SK-N-SH (cell line): ENCODE data around the gene MXD3. TPM values are rescaled to one million over a fixed set of nuclear protein-coding genes. Genes with fewer than 3 reads are reported as not detected.

ENCODE experiments used
- CTCF ChIA-PET: fragments of 300-600, 350-600 bp; formaldehyde crosslinking; extraction: SDS; loops from one replicate; lab custom pipeline; 2021; lab: Yijun Ruan, JAX
- POLR2A ChIA-PET: fragments of 350-600 bp; sonication (Branson Sonifier 250); formaldehyde crosslinking; extraction: SDS; loops from one replicate; lab custom pipeline; 2020; ENCODE audit warnings: antibody characterized with exemption, inconsistent platforms; lab: Yijun Ruan, JAX
- DNase-seq: peaks from one replicate; pipeline ENCODE4 v3.0.0; 2012
- H2AFZ ChIP-seq: fragments of 200-600 bp; sonication (generic); 2 replicates; pipeline ENCODE4 v1.8.1; 2016; ENCODE audit warnings: antibody characterized with exemption, mild to moderate bottlenecking, low read depth
- H3F3A ChIP-seq: fragments of 200-600 bp; sonication (generic); replicated peaks from 2 replicates; pipeline ENCODE3; 2016; ENCODE audit warnings: antibody characterized with exemption, mild to moderate bottlenecking; ENCODE audit not compliant: insufficient read depth
- H3K27ac ChIP-seq, 2 experiments: fragments of 200-500 bp in 1 of 2; fragments of 200-600 bp in 1 of 2; sonication (Bioruptor generic) in 1 of 2; sonication (generic), shearing (Covaris generic) in 1 of 2; 2 replicates each; pipeline versions ENCODE4 v1.5.1 to v1.6.1; 2014 to 2016; ENCODE audit warnings: low read depth in 2 of 2, inconsistent platforms in 1 of 2, low read length in 1 of 2, mild to moderate bottlenecking in 1 of 2, mixed read lengths in 1 of 2
- H3K27me3 ChIP-seq: fragments of 200-600 bp; sonication (generic), shearing (Covaris generic); 2 replicates; pipeline ENCODE4 v1.6.1; 2016; ENCODE audit warnings: mixed run types; ENCODE audit not compliant: insufficient read depth
- H3K36me3 ChIP-seq, 2 experiments: fragments of 200-500 bp in 1 of 2; fragments of 200-600 bp in 1 of 2; sonication (Bioruptor generic) in 1 of 2; sonication (generic) in 1 of 2; replicated peaks in 1 of 2; 2 replicates each; pipeline versions ENCODE3 to v1.5.1; 2014 to 2016; ENCODE audit warnings: low read length in 1 of 2, mild to moderate bottlenecking in 1 of 2; ENCODE audit not compliant: insufficient read depth in 2 of 2, control insufficient read depth in 1 of 2
- H3K4me1 ChIP-seq, 2 experiments: fragments of 200-500 bp in 1 of 2; fragments of 200-600 bp in 1 of 2; sonication (Bioruptor generic) in 1 of 2; sonication (generic), shearing (Covaris generic) in 1 of 2; 2 replicates each; pipeline versions ENCODE4 v1.5.1 to v1.6.1; 2014 to 2016; ENCODE audit warnings: low read depth in 1 of 2, low read length in 1 of 2, mixed run types in 1 of 2; ENCODE audit not compliant: insufficient read depth in 2 of 2, control insufficient read depth in 1 of 2
- H3K4me2 ChIP-seq: fragments of 200-600 bp; sonication (generic), shearing (Covaris generic); 2 replicates; pipeline ENCODE4 v1.6.1; 2017; ENCODE audit warnings: mixed run types
- H3K4me3 ChIP-seq, 2 experiments: fragments of 200-500 bp in 1 of 2; fragments of 200-600 bp in 1 of 2; sonication (Bioruptor generic) in 1 of 2; sonication (generic), shearing (Covaris generic) in 1 of 2; 2 replicates each; pipeline versions ENCODE4 v1.5.1 to v1.8.1; 2014 to 2016; ENCODE audit warnings: low read depth in 2 of 2, inconsistent platforms in 1 of 2, low read length in 1 of 2, mild to moderate bottlenecking in 1 of 2, mixed read lengths in 1 of 2, moderate library complexity in 1 of 2
- H3K79me2 ChIP-seq: fragments of 200-600 bp; sonication (generic); 2 replicates; pipeline ENCODE4 v1.8.1; 2017; ENCODE audit warnings: mild to moderate bottlenecking; ENCODE audit not compliant: insufficient read depth
- H3K9ac ChIP-seq: fragments of 200-600 bp; sonication (generic); 2 replicates; pipeline ENCODE4 v1.6.1; 2017; ENCODE audit warnings: mixed run types
- H3K9me2 ChIP-seq: fragments of 200-600 bp; sonication (generic); 2 replicates; pipeline ENCODE4 v1.6.1; 2017; ENCODE audit warnings: mixed run types
- H3K9me3 ChIP-seq: fragments of 200-600 bp; sonication (generic); 2 replicates; pipeline ENCODE4 v1.6.1; 2017; ENCODE audit warnings: mixed run types, mild to moderate bottlenecking, moderate library complexity
- H4K20me1 ChIP-seq: fragments of 200-600 bp; sonication (generic); 2 replicates; pipeline ENCODE4 v1.6.1; 2017; ENCODE audit warnings: mild to moderate bottlenecking, mixed run types; ENCODE audit not compliant: insufficient read depth
- EP300 ChIP-seq, 2 experiments: IDR thresholded peaks; 2 replicates each; pipeline versions ENCODE4 v1.4.0 to v1.6.1; 2012; ENCODE audit warnings: borderline replicate concordance in 1 of 2, low read depth in 1 of 2, low read length in 1 of 2
- EZH2phosphoT487 ChIP-seq: fragments of 200-600 bp; sonication (generic); IDR thresholded peaks from 2 replicates; pipeline ENCODE4 v1.6.1; 2017; ENCODE audit warnings: low read depth, mixed run types, mild to moderate bottlenecking, antibody characterized with exemption, moderate library complexity, borderline replicate concordance
- FOSL2 ChIP-seq: IDR thresholded peaks from 2 replicates; pipeline ENCODE4 v1.4.0; 2012; ENCODE audit warnings: low read depth, mild to moderate bottlenecking, moderate library complexity, borderline replicate concordance
- POLR2AphosphoS5 ChIP-seq: IDR thresholded peaks from 2 replicates; pipeline ENCODE4 v1.6.1; 2012; ENCODE audit warnings: low read depth, low read length
- REST ChIP-seq: IDR thresholded peaks from 2 replicates; pipeline ENCODE4 v1.6.1; 2012; ENCODE audit warnings: mild to moderate bottlenecking, low read depth, low read length, moderate library complexity
- TEAD4 ChIP-seq: IDR thresholded peaks from 2 replicates; pipeline ENCODE4 v1.4.0; 2012; ENCODE audit warnings: mild to moderate bottlenecking, borderline replicate concordance; ENCODE audit not compliant: insufficient read depth
- WGBS: methylation state at CpG from one replicate; pipeline ENCODE4 v1.1.6; 2017; ENCODE audit warnings: low lambda C conversion rate; 5-methylcytosine and 5-hydroxymethylcytosine counted together
- polyA plus RNA-seq, 3 experiments: library from polyadenylated mRNA; depleted of rRNA; stranded (reverse); fragments of >200 nt; gene quantifications; 2 replicates each; pipeline ENCODE4 v1.2.3, GENCODE V29; 2012
- TF ChIP-seq, protein P1 (sequence below): IDR thresholded peaks from 2 replicates; pipeline ENCODE4 v1.4.0; 2012; ENCODE audit warnings: low read depth, borderline replicate concordance

The MXD3 gene
- polyA plus RNA-seq, 1 of the 3 experiments (the other 2 are of a cell fraction): 22.6 TPM

- H3K79me2 ChIP-seq: no peaks in the 10 kb centered on the region
- H3K9ac ChIP-seq: no peak overlapping the region
- no peaks in the 10 kb centered on the region for H3K36me3 ChIP-seq
- H3K4me3 ChIP-seq: no peak overlapping the region
- H3F3A ChIP-seq: no peaks in the 10 kb centered on the region
- no peak overlapping the region for H2AFZ ChIP-seq
- POLR2A ChIA-PET: no interaction called here
- no peak for TF ChIP-seq REST
- no peak for TF ChIP-seq EZH2phosphoT487
- no peak for TF ChIP-seq FOSL2
- TF ChIP-seq TEAD4: no peak
- TF ChIP-seq, all 33 proteins: peak for 0
- H3K9me3 ChIP-seq: no peaks in the 10 kb centered on the region
- no peaks in the 10 kb centered on the region for H3K27me3 ChIP-seq
- H3K27ac ChIP-seq: no peak overlapping the region
- no peaks in the 10 kb centered on the region for H4K20me1 ChIP-seq
- no peaks in the 10 kb centered on the region for H3K9me2 ChIP-seq
- 72% methylated on average over 3 of the region's 3 CpGs for whole genome bisulfite sequencing
- H3K4me1 ChIP-seq: peaks cover 0 to 10% of the 10 kb centered on the region in 2 experiments; a peak in 1 of 4 replicates
- CTCF ChIA-PET: interaction anchor here (1.4 to 3.3 kb wide), 3 partner anchors 10 to 39 kb away, joined by 5 to 14 read pairs (median 7); no protein-coding TSS in a partner anchor
- no peak for DNase-seq
- H3K4me2 ChIP-seq: no peak overlapping the region
These were observed 45.0 kb upstream of the MXD3 start for GRCh38 chr5:177356746-177357145.

GRCh38 chr5:177355868-177356168 lies 44.1 kb upstream of the MXD3 start:
- Histone ChIP-seq H3K4me3 (no peak overlapping the region), H3K9me3 (no peaks in the 10 kb centered on the region), H3F3A (no peaks in the 10 kb centered on the region), H4K20me1 (no peaks in the 10 kb centered on the region), H3K36me3 (no peaks in the 10 kb centered on the region), H3K4me2 (no peak overlapping the region), H3K9ac (no peak overlapping the region)
- WGBS: 4% methylated on average over 1 of the region's 1 CpG
- ChIA-PET CTCF (interaction anchor here (1.4 to 3.3 kb wide), 3 partner anchors 11 to 38 kb away, joined by 5 to 14 read pairs (median 7); no protein-coding TSS in a partner anchor), POLR2A (no interaction called here)
- no peak for DNase-seq
- TF ChIP-seq, protein P1, sequence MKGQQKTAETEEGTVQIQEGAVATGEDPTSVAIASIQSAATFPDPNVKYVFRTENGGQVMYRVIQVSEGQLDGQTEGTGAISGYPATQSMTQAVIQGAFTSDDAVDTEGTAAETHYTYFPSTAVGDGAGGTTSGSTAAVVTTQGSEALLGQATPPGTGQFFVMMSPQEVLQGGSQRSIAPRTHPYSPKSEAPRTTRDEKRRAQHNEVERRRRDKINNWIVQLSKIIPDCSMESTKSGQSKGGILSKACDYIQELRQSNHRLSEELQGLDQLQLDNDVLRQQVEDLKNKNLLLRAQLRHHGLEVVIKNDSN: peak; percentile 27; the same call in 1 of the 2 replicates
- TF ChIP-seq POLR2AphosphoS5 (no peak), EP300 (IDR thresholded peaks at IDR 0.05; ENCODE audit: borderline replicate concordance in 1 of 2, low read depth in 1 of 2, low read length in 1 of 2) (no peak)
- TF ChIP-seq, all 33 proteins: peak for 1
- H3K79me2 ChIP-seq: peaks cover 7% of the 10 kb centered on the region
- peaks cover 0 to 12% of the 10 kb centered on the region in 2 experiments; a peak in 1 of 4 replicates for H3K4me1 ChIP-seq
- no peak overlapping the region for H3K27ac ChIP-seq
- no peaks in the 10 kb centered on the region for H3K9me2 ChIP-seq
- no peak overlapping the region for H2AFZ ChIP-seq
- no peaks in the 10 kb centered on the region for H3K27me3 ChIP-seq
